Right hindlimb (tissue), 1 donor: Measurements from ENCODE around the gene WDR17.
A peak's percentile ranks its signal among the peaks of the same experiment; 100 is the strongest.

ENCODE experiments used
- DNase-seq: peaks from one replicate; pipeline ENCODE4 v3.0.0-alpha.2; 2018

WDR17 gene

GRCh38 chr4:176065435-176066291 lies at the start of gene WDR17:
TSS of gene WDR17 (plus strand) at chr4:176065841. CDS start at chr4:176111581, 45,740 bp downstream.
- DNase-seq = peak; percentile 88

DNA sequence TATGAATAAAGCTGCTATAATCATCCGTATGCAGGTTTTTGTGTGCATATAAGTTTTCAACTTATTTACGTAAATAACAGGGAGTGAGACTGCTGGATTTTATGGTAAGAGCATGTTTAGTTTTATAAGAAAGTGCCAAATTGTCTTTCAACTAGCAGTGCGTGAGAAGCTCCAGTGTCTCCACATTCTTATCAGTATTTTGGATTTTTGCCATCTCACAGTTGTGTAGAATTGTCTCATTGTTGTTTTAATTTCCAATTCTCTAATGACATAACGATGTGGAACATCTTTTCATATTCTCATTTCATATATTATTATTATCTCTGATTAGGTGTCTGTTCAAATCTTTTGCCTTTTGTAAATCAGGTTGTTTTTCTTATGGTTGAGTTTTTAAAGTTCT lies 49.0 kb upstream of the WDR17 start:
- no peak for DNase-seq

GRCh38 chr4:176020481-176021085 lies 45.1 kb upstream of the WDR17 start:
- no peak for DNase-seq

- DNase-seq = no peak
These were observed 35.2 kb upstream of the WDR17 start for GRCh38 chr4:176030391-176030790.

- no peak for DNase-seq
These were observed 33.7 kb upstream of the WDR17 start for GRCh38 chr4:176031922-176032321.

GRCh38 chr4:176032454-176032853 lies 33.2 kb upstream of the WDR17 start:
- no peak for DNase-seq

DNA sequence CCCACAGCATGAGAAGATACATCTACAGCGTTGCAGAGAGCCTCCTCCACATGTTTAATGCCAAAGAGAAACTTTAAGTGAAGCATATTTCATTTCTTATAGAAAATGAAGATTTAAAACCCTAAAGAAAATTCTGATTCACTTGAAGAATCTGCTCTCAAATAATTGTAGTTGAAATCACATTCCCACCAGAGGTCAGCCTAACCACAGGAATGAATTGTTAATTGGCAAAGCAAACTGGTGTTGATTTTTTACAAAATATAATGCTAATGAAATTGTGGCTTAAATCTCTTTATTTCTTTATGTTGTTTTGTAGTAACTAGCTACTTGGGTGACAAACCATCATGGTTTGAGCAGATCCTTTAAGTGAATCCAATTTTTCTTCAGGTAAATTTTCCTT lies 31.1 kb upstream of the WDR17 start:
- DNase-seq = no peak

DNA sequence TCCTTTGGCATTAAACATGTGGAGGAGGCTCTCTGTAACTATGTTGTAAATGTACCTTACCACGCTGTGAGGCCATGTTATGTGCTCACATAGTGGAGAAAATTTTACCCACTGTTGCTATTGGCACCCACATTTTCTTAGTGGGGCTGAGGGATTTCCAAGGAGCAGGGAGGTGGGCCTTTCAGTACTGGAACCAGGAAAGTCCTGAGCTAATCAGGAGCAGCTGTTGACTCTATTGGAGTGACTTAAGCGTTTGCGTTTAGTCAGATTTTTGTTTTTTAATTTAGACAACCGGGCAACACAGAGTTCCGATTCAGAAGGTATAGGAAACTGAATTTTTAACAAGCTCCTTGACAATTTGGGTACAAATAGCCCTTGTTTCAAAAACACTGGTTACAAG lies 30.7 kb upstream of the WDR17 start:
- DNase-seq = no peak

GRCh38 chr4:176036585-176037205 lies 28.9 kb upstream of the WDR17 start:
- no peak for DNase-seq

GRCh38 chr4:176038789-176039188 lies 26.9 kb upstream of the WDR17 start:
- no peak for DNase-seq

- no peak for DNase-seq
These were observed 23.4 kb upstream of the WDR17 start for GRCh38 chr4:176042195-176042594.

GRCh38 chr4:176043838-176044588 lies 21.6 kb upstream of the WDR17 start:
- no peak for DNase-seq

GRCh38 chr4:176044589-176044951 lies 21.1 kb upstream of the WDR17 start:
- peak; percentile 49 for DNase-seq

DNA sequence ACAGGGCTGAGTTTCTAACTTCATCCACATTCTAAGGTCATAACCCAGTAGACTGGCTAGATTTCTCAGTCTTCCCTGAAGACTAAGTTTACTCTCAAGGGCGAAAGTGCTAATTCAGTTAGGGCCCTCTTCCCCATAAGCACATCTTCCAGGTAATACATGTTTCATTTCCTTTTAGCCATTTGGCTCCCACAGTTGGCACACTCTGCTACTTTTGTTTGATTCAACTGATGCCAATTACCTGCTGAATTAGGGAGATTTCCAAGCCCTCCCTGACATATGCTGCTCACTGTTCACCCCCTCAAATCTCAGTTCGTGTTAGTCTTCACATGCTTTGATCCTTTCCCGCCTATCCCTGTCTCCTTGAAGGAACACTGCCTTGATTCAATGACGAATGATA lies 17.0 kb upstream of the WDR17 start:
- no peak for DNase-seq

- DNase-seq = no peak
These were observed 12.9 kb upstream of the WDR17 start for GRCh38 chr4:176052744-176053143.

GRCh38 chr4:176053785-176054184 lies 11.9 kb upstream of the WDR17 start:
- DNase-seq = no peak

DNA sequence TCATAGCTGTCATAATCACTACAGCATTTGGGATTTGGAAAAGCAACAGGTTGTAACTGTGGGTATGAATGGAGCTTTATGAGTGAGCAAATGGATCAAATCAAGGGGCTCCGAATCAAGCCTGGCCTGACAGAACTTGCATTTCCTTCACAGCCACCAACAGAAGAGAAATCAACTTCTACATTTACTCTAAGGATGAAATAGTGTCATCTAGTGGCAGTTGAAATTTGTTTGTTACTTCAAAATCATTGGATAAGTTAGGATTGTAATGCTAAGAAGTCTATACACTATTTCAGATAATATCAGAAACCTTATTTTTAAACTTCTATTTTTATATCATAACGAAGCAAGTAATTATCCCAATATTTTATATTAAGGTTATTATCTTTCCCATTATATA lies 10.7 kb upstream of the WDR17 start:
- no peak for DNase-seq

GRCh38 chr4:176063718-176064117 lies 1.9 kb upstream of the WDR17 start:
- no peak for DNase-seq

DNA sequence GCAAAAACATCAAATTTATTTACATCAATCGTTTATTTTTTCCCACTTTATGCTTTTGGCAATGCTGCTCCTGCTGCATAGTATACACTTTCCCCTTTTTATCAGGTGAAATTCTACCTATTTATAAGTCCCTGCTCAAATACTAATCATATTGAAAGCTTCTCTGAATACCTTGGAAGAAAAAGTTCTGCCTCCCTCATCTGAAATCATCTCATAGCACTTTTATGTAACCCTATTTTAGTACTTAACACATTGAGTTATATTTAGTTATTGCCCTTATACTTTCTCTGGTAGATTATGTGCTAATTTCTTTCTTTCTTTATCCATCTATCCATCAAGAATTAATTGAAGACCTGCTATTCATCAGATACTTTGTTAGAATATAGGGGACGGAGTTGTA lies 1.1 kb upstream of the WDR17 start:
- DNase-seq = no peak

- no peak for DNase-seq
These were observed 1.1 kb downstream of the WDR17 start for GRCh38 chr4:176066757-176067156.

- no peak for DNase-seq
These were observed 11.9 kb downstream of the WDR17 start for GRCh38 chr4:176077561-176077960.

DNA sequence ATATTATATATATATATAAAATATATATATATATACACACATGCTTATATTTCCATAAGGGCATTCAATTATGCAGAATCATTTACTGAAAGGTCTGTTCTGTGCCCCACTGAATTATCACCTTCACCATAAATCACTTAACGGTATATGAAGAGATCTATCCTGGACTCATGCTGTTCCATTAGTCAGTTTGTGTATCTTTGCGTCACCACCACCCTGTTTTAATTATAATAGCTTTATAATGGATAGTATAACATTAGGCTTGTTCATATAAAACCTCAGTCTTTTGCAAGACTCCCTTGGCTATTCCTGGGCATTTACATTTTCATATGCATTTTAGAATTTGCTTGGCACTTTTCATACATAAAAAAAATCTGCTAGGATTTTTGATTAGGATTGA lies 19.1 kb downstream of the WDR17 start:
- no peak for DNase-seq

DNA sequence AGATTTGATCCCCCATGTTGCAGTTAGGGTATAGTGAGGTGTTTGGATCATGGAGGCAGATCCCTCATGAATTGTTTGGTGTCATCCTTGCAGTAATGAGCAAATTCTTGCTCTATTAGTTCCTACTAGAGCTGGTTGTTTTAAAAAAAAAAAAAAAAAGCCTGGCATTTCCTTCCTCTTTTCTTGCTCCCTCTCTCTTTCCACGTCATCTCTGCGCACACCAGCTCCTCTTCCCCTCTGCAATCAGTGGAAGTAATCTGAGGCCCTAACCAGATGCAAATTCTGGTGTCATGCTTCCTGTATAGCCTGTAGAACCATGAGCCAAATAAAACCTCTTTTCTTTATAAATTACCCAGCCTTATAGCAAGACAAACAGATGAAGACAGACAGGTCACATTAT lies 24.5 kb downstream of the WDR17 start:
- no peak for DNase-seq
